Measurements from ENCODE around the gene CCDC169. TPM values are rescaled to one million over a fixed set of nuclear protein-coding genes. Genes with fewer than 3 reads are reported as not detected.

The CCDC169 gene
- under 1 TPM; 0.13 to 0.25 TPM for total RNA-seq

- Mint-ChIP-seq H3K36me3 (ENCODE audit: low read depth) (no peaks in the 10 kb centered on the region), H3K4me3 (peak within 1 kb of the TSS; percentile 73), H3K9me3 (no peaks in the 10 kb centered on the region), H3K4me1 (peaks cover 8% of the 10 kb centered on the region), H3K27ac (no peak within 1 kb of the TSS), H3K27me3 (peaks cover 28% of the 10 kb centered on the region)
- POLR2A ChIA-PET: interaction anchor here (0.6 kb wide), 1 partner anchor 15 kb away, joined by 3 read pairs; no protein-coding TSS in a partner anchor
- CTCF ChIA-PET: interaction anchor here (1.1 to 1.8 kb wide), 2 partner anchors 10 to 15 kb away, joined by 3 to 4 read pairs; no protein-coding TSS in a partner anchor
- peak; percentile 74 for DNase-seq
Measured at GRCh38 chr13:36297366-36298338, at the start of gene CCDC169. Gene CCDC169, minus strand, starts transcription at chr13:36297814. Its CDS starts 95 bp downstream, at chr13:36297719.

DNA sequence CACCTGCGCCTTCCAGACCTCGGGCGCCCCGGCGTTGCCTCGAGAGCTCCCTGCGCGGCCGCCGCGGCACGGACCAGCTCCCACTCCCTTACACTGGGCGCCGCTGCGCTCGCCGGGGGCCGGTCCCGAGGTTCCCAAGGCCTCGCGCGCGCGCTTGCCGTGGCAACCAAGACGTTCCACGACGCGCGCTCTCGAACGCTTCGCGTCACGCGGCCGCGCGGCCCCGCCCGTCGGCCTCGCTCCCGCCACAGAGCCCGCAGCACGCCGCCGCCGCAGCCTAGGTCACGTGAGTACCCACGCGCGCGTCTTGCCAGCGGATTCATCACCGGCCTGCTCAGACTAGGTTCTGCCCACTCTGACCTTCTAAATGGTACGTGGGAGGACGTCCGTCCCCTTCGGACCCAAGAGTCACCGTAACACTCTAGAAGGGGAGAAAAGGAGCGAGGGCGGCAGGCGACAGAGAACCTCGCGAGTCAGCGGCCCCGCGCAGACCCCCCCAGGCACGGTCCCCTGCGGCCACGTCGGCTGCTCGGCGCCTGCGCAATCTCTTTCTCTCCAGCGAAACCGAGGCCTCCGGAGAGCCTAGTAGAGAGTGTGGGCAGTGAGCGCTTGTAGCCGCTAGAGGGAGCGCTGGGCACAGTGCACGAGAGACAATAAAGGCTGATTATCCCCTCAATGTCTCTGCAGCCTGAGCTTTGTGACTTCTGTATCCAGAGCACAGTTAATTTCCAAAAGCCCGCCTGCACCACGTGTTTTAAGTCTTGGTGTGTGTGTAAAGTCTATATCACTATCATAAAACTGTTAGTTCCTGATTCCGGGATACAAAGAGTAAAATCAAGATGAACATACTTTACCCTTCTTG lies 48.8 kb upstream of the CCDC169 start, which contains the start of gene SPART:
SPART (minus strand) TSS at position 173 of the 862 bp plus-strand sequence. CDS start 10,564 bp downstream, outside the sequence.
- ChIA-PET POLR2A (interaction anchor here (1.3 to 3.1 kb wide), 2 partner anchors 34 to 653 kb away, joined by 3 to 10 read pairs; partner anchors contain the start of genes ALG5 and EXOSC8), CTCF (interaction anchor here (0.6 to 2.6 kb wide), 18 partner anchors 9 to 636 kb away, joined by 3 to 28 read pairs (median 4); no protein-coding TSS in a partner anchor)
- Mint-ChIP-seq H3K27ac (peak within 1 kb of the TSS; percentile 91), H3K4me3 (peak within 1 kb of the TSS; percentile 88), H3K27me3 (peaks cover 13% of the 10 kb centered on the region), H3K9me3 (no peaks in the 10 kb centered on the region), H3K36me3 (ENCODE audit: low read depth) (peaks cover 4% of the 10 kb centered on the region), H3K4me1 (peaks cover 27% of the 10 kb centered on the region)
- peak; percentile 89 for DNase-seq

DNA sequence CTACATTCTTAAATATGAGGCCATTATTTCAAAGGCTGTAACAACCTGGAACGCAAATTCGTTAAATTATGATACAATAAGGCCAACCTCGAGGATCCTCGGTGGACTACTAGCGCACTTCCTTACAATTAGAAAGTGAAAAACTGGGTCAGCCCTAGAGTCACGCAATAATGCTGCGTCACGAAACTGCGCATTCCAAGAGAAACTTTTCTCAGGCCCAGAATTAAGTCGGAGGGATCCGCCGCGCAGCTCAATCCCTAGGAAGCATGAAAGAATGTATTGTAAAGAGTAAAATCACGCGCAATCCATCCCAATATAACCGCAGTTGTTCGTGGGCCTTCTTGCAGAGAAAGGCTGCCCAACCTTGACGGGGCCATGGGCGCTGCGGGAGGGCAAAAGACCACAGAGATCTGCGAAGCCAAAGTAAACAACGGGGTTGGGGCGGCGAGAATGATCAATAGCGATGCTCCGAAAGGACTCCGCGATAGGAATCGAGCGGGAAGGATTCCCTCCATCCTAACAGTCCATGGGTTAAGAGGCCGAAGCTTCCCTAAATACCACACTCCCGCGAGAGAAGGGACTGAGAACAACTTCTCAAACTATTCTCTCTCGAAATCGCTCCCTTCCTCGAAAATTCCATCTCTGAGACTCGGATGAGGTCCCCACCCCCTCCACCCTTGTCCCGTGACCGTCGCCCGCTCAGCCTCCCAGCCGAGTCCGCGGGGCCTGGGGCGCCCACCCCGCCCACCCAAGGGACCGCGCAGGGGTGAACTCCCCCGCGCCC lies 48.0 kb upstream of the CCDC169 start:
- POLR2A ChIA-PET: interaction anchor here (1.3 to 3.1 kb wide), 2 partner anchors 33 to 654 kb away, joined by 3 to 10 read pairs; partner anchors contain the start of genes ALG5 and EXOSC8
- H3K27ac Mint-ChIP-seq: peak overlapping the region; percentile 91
- peak overlapping the region; percentile 88 for H3K4me3 Mint-ChIP-seq
- peak; percentile 49 for DNase-seq
- peaks cover 13% of the 10 kb centered on the region for H3K27me3 Mint-ChIP-seq
- H3K9me3 Mint-ChIP-seq: no peaks in the 10 kb centered on the region
- H3K4me1 Mint-ChIP-seq: peaks cover 30% of the 10 kb centered on the region
- CTCF ChIA-PET: interaction anchor here (1.5 to 2.6 kb wide), 3 partner anchors 50 to 390 kb away, joined by 4 to 28 read pairs (median 7); no protein-coding TSS in a partner anchor
- H3K36me3 Mint-ChIP-seq (ENCODE audit: low read depth): peaks cover 7% of the 10 kb centered on the region

DNA sequence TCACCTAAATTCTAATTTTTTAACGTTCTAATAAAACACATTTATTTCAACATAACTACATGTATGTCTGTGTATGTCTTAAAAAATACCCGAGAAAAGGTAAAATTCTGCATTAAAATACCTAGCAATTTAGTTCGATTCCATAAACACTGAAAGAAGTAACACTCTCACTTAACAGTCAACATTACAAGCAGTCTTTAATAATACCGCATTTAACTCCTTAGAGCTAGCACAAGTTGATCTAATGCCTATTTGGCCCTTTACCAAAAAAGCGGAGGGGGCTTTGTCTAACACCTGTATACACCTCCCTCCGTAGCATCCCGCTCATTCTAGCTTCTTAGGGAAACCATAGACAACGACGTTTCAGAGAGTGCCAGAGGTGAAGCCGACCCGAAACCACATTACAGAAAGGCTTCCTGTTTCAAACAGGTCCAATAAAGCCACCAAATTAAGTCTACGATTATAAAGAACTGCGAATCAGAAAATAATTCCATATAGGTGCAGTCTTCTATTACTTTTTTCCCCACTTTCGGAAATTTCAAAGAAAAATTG lies 47.3 kb upstream of the CCDC169 start:
- Mint-ChIP-seq H3K4me1 (peaks cover 30% of the 10 kb centered on the region), H3K9me3 (no peaks in the 10 kb centered on the region), H3K27ac (peak overlapping the region; percentile 91), H3K27me3 (peaks cover 13% of the 10 kb centered on the region), H3K36me3 (ENCODE audit: low read depth) (peaks cover 7% of the 10 kb centered on the region), H3K4me3 (peak overlapping the region; percentile 88)
- ChIA-PET POLR2A (interaction anchor here (1.3 to 3.1 kb wide), 3 partner anchors 13 to 655 kb away, joined by 3 to 10 read pairs (median 4); partner anchors contain the start of genes ALG5 and EXOSC8), CTCF (no interaction called here)
- peak; percentile 19 for DNase-seq

GRCh38 chr13:36344173-36344572 lies 46.6 kb upstream of the CCDC169 start:
- CTCF ChIA-PET: no interaction called here
- H3K27ac Mint-ChIP-seq: no peak overlapping the region
- POLR2A ChIA-PET: interaction anchor here (1.3 to 1.6 kb wide), 2 partner anchors 13 to 656 kb away, joined by 3 to 4 read pairs; partner anchors contain the start of gene EXOSC8

GRCh38 chr13:36343766-36344165 lies 46.2 kb upstream of the CCDC169 start:
- H3K27ac Mint-ChIP-seq: no peak overlapping the region
- POLR2A ChIA-PET: interaction anchor here (1.3 to 1.6 kb wide), 2 partner anchors 12 to 656 kb away, joined by 3 to 4 read pairs; partner anchors contain the start of gene EXOSC8

More at GRCh38 chr13:36344173-36344572, 46.6 kb upstream of the CCDC169 start:
- Mint-ChIP-seq H3K27me3 (peaks cover 13% of the 10 kb centered on the region), H3K4me1 (peaks cover 30% of the 10 kb centered on the region), H3K36me3 (ENCODE audit: low read depth) (peaks cover 7% of the 10 kb centered on the region), H3K9me3 (no peaks in the 10 kb centered on the region), H3K4me3 (peak overlapping the region; percentile 13)
- no peak for DNase-seq

GRCh38 chr13:36342715-36343114 lies 45.1 kb upstream of the CCDC169 start:
- Mint-ChIP-seq H3K27ac (no peak overlapping the region), H3K9me3 (no peaks in the 10 kb centered on the region), H3K4me1 (peaks cover 30% of the 10 kb centered on the region), H3K27me3 (peaks cover 13% of the 10 kb centered on the region), H3K36me3 (ENCODE audit: low read depth) (peaks cover 9% of the 10 kb centered on the region), H3K4me3 (no peak overlapping the region)
- ChIA-PET CTCF (no interaction called here), POLR2A (interaction anchor here (1.3 kb wide), 1 partner anchor 657 kb away, joined by 3 read pairs; the partner anchor contains the start of gene EXOSC8)
- DNase-seq: no peak

More at GRCh38 chr13:36343766-36344165, 46.2 kb upstream of the CCDC169 start:
- H3K9me3 Mint-ChIP-seq: no peaks in the 10 kb centered on the region
- H3K4me3 Mint-ChIP-seq: peak overlapping the region; percentile 13
- peaks cover 13% of the 10 kb centered on the region for H3K27me3 Mint-ChIP-seq
- DNase-seq: no peak
- peaks cover 30% of the 10 kb centered on the region for H3K4me1 Mint-ChIP-seq
- peaks cover 7% of the 10 kb centered on the region for H3K36me3 Mint-ChIP-seq (ENCODE audit: low read depth)
- CTCF ChIA-PET: no interaction called here

- Mint-ChIP-seq H3K36me3 (ENCODE audit: low read depth) (peaks cover 12% of the 10 kb centered on the region), H3K27ac (no peak overlapping the region), H3K27me3 (peaks cover 13% of the 10 kb centered on the region), H3K4me3 (no peak overlapping the region), H3K4me1 (peaks cover 31% of the 10 kb centered on the region), H3K9me3 (no peaks in the 10 kb centered on the region)
- ChIA-PET POLR2A (no interaction called here), CTCF (interaction anchor here (1.5 kb wide), 1 partner anchor 59 kb away, joined by 5 read pairs; no protein-coding TSS in a partner anchor)
- DNase-seq: no peak
Measured at GRCh38 chr13:36341718-36342117, 44.1 kb upstream of the CCDC169 start.

DNA sequence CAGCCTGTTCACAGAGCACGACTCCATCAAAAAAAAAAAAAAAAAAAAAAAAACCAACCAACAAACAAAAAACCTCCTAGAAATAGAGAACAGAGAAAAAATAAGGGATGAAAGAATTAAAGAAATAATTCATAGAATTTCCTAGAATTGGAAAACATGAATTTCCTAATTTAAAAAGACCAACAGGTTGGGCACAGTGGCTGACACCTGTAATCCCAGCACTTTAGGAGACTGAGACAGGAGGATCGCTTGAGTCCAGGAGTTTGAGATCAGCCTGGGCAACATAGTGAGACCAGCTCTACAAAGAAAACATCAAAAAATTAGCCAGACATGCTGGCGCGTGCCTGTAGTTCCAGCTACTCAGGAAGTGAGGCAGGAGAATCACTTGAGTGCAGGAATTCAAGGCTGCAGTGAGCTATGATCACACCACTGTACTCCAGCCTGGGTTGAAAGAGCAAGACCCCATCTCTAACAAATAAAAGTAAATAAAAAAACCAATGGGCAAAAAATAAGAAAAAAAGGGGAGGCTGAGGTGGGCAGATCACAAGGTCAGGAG lies 42.1 kb upstream of the CCDC169 start:
- peaks cover 32% of the 10 kb centered on the region for H3K4me1 Mint-ChIP-seq

GRCh38 chr13:36337938-36338641 lies 40.5 kb upstream of the CCDC169 start:
- peaks cover 31% of the 10 kb centered on the region for H3K4me1 Mint-ChIP-seq
- POLR2A ChIA-PET: no interaction called here
- CTCF ChIA-PET: no interaction called here
- no peak for DNase-seq
- H3K27me3 Mint-ChIP-seq: no peaks in the 10 kb centered on the region
- no peak overlapping the region for H3K4me3 Mint-ChIP-seq
- H3K9me3 Mint-ChIP-seq: no peaks in the 10 kb centered on the region
- H3K36me3 Mint-ChIP-seq (ENCODE audit: low read depth): peaks cover 14% of the 10 kb centered on the region
- no peak overlapping the region for H3K27ac Mint-ChIP-seq

More for the DNA sequence above, 42.1 kb upstream of the CCDC169 start:
- H3K4me3 Mint-ChIP-seq: no peak overlapping the region
- no peak for DNase-seq
- H3K27me3 Mint-ChIP-seq: peaks cover 2% of the 10 kb centered on the region
- no peaks in the 10 kb centered on the region for H3K9me3 Mint-ChIP-seq
- peaks cover 8% of the 10 kb centered on the region for H3K36me3 Mint-ChIP-seq (ENCODE audit: low read depth)
- H3K27ac Mint-ChIP-seq: no peak overlapping the region
- CTCF ChIA-PET: no interaction called here
- POLR2A ChIA-PET: no interaction called here

DNA sequence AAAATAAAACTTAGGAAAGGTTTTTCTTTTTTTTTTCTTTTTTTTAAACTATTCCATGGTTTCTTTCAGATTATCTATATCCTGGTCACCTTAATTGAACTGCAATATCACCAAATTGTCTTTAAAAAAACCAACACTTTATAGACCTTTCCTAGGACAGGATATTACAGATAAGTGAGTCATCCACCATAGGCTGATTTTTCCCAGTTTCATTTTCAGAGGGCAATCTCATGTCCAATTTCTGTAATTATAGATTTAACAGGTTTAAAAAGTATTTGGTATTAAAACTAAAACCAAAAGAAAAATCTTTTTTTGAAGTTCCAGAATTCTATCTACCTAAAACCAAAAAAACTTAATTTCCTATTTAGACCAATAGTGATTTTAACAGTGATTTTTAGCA lies 35.4 kb upstream of the CCDC169 start:
- Mint-ChIP-seq H3K4me3 (no peak overlapping the region), H3K36me3 (ENCODE audit: low read depth) (peaks cover 31% of the 10 kb centered on the region), H3K4me1 (peaks cover 26% of the 10 kb centered on the region), H3K9me3 (no peaks in the 10 kb centered on the region), H3K27me3 (no peaks in the 10 kb centered on the region), H3K27ac (no peak overlapping the region)
- POLR2A ChIA-PET: no interaction called here
- CTCF ChIA-PET: interaction anchor here (2.3 kb wide), 1 partner anchor 14 kb away, joined by 7 read pairs; no protein-coding TSS in a partner anchor
- no peak for DNase-seq
